ENCODE data around the gene IL17RD.

DNA sequence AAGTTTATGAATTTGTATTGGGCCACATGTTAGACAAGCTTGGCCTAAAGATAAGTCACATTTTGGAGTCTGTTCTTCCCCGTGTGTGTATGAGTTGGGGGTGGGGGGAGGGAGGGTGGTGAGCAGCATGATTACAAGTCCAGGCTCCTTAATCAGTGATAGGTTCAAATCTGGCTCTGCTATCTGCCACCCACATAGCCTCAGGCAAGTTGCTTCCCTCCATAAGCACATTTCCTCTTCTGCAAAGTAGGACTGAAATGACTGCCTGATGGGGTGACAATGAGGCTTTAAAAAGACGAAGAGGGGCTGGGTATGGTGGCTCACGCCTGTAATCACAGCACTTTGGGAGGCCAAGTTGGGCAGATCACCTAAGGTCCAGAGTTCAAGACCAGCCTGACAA lies 105.7 kb downstream of the IL17RD start:
- TF ChIP-seq POLR2AphosphoS5 (IDR thresholded peaks at IDR 0.05; ENCODE audit: low read depth) (no peak), CREB1 (CRISPR knock-in tag; IDR thresholded peaks at IDR 0.05; ENCODE audit: low read depth) (no peak), EZH2 (IDR thresholded peaks at IDR 0.05; ENCODE audit: low read depth, unreplicated experiment) (no peak), REST (IDR thresholded peaks at IDR 0.05; ENCODE audit: unreplicated experiment) (no peak), JUNB (IDR thresholded peaks at IDR 0.05; ENCODE audit: unreplicated experiment) (no peak), EZH2phosphoT487 (IDR thresholded peaks at IDR 0.05; ENCODE audit: unreplicated experiment) (no peak), ZNF331 (CRISPR knock-in tag; IDR thresholded peaks at IDR 0.05; ENCODE audit: low read depth) (no peak)
- TF ChIP-seq, protein P1, sequence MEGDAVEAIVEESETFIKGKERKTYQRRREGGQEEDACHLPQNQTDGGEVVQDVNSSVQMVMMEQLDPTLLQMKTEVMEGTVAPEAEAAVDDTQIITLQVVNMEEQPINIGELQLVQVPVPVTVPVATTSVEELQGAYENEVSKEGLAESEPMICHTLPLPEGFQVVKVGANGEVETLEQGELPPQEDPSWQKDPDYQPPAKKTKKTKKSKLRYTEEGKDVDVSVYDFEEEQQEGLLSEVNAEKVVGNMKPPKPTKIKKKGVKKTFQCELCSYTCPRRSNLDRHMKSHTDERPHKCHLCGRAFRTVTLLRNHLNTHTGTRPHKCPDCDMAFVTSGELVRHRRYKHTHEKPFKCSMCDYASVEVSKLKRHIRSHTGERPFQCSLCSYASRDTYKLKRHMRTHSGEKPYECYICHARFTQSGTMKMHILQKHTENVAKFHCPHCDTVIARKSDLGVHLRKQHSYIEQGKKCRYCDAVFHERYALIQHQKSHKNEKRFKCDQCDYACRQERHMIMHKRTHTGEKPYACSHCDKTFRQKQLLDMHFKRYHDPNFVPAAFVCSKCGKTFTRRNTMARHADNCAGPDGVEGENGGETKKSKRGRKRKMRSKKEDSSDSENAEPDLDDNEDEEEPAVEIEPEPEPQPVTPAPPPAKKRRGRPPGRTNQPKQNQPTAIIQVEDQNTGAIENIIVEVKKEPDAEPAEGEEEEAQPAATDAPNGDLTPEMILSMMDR (conservative IDR thresholded peaks at IDR 0.05; ENCODE audit: low read depth in 2 of 2) = no peak
- TF ChIP-seq, protein P2, sequence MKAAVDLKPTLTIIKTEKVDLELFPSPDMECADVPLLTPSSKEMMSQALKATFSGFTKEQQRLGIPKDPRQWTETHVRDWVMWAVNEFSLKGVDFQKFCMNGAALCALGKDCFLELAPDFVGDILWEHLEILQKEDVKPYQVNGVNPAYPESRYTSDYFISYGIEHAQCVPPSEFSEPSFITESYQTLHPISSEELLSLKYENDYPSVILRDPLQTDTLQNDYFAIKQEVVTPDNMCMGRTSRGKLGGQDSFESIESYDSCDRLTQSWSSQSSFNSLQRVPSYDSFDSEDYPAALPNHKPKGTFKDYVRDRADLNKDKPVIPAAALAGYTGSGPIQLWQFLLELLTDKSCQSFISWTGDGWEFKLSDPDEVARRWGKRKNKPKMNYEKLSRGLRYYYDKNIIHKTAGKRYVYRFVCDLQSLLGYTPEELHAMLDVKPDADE (IDR thresholded peaks at IDR 0.05) = no peak
